ENCODE results near the gene ABCC10.

The ABCC10 gene

GRCh38 chr6:43468748-43469681 is 41.7 kb downstream of the ABCC10 start:
- DNase-seq (ENCODE audit: low spot score), result no peak
- FAIRE-seq, result no peak

- DNase-seq (ENCODE audit: low spot score) (no peak), FAIRE-seq (no peak)
Measured at GRCh38 chr6:43469947-43470346, 42.6 kb downstream of the ABCC10 start.

- no peak for FAIRE-seq
Measured at GRCh38 chr6:43471399-43471798, 44.1 kb downstream of the ABCC10 start.

DNA sequence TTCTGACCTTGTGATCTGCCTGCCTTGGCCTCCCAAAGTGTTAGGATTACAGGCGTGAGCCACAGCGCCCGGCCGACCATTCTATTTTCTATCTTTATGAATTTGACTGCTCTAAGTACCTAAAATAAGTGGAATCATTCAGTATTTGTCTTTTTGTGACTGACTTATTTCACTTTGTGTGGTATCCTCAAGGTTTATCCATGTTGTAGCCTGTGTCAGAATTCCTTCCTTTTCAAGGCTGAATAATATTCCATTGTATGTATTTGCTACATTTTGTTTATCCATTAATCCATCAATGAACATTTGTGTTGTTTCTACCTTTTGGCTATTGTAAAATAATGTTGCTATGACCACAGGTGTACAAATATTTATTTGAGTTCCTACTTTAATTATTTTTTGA is 45.2 kb downstream of the ABCC10 start:
- FAIRE-seq, result no peak
- no peak for DNase-seq (ENCODE audit: low spot score)

More at GRCh38 chr6:43471399-43471798, 44.1 kb downstream of the ABCC10 start:
- no peak for DNase-seq (ENCODE audit: low spot score)

DNA sequence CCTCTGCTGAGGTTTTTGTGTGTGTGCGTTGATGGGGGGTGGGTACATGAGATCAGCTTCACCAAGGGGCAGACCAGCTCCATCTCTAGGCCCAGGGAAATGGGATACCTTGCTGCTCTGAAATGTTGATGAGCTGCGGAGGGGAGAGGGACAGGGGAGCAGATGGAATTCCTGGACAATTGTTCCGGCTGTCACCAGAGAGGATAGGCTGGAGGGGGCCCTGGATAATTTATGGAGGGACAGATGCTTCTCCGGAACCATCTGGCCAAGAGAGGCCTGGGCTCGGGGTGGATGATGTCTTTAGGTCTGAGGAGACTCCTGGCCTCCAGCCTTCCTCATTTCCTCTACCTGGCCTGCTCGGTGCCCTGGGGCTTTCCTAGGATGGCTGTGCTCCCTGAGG is 48.2 kb downstream of the ABCC10 start:
- no peak for DNase-seq (ENCODE audit: low spot score)

GRCh38 chr6:43476746-43477145 is 49.4 kb downstream of the ABCC10 start:
- no peak for DNase-seq (ENCODE audit: low spot score)

More for the DNA sequence above, 48.2 kb downstream of the ABCC10 start:
- FAIRE-seq, result no peak

GRCh38 chr6:43477235-43478007 is 50.1 kb downstream of the ABCC10 start, which contains the start of gene TJAP1:
TJAP1 (plus strand) TSS chr6:43477570; CDS start chr6:43499002, 21,432 bp downstream.
- no peak for FAIRE-seq
- DNase-seq (ENCODE audit: low spot score), result peak; percentile 38

More at GRCh38 chr6:43476746-43477145, 49.4 kb downstream of the ABCC10 start:
- no peak for FAIRE-seq

DNA sequence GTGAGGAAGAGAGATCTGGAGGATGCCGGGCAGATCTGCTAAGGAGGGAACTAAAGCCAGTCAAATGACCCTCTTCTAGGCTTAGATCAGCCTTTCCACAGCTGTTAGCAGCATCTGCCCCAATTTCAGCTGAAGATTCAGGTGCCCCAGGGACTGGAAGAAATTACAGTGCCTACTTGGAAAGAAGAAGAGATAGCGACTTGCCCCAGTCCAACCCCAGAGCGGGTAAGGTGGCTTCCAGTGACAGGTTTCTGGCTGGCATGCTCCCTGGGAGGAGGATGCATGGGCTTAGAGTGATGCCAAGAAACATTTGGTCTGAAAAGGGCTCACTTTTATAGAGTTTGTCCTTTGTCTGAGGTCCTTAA is 50.6 kb downstream of the ABCC10 start:
- DNase-seq (ENCODE audit: low spot score), result no peak

GRCh38 chr6:43481075-43481474 is 53.7 kb downstream of the ABCC10 start:
- DNase-seq (ENCODE audit: low spot score) (no peak), FAIRE-seq (no peak)

More for the DNA sequence above, 50.6 kb downstream of the ABCC10 start:
- no peak for FAIRE-seq

DNA sequence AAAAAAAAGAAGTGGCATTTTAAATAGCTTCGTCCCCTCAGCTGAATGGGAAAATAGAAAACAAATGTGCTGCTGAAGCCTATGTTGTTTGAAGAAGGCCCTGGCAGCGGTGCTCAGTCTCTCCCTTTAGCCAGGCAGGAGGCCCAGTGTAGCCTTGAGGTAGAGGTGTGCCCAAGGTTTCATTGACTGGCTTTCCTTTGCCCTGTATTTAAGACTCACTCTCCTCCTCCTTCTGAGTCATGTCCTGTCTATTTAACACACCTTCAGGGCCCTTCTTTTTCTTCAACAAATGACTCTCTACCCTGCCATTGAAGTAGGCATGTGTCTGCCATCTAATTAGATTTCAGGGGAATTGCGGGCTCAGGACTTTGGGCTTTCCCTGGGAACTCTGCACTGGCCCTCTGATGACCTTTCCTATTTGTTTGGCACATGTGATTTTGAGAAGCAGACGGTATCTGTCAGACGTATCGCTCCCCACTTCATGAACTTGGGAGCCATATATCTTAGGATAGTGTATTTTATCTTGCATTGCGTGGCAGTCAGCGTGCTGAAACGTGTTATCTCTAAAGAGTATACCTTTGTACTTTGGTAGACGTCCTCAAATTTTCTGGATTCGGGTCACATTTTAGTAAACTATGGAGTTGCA is 54.4 kb downstream of the ABCC10 start:
- DNase-seq (ENCODE audit: low spot score), result no peak
- FAIRE-seq, result no peak

DNA sequence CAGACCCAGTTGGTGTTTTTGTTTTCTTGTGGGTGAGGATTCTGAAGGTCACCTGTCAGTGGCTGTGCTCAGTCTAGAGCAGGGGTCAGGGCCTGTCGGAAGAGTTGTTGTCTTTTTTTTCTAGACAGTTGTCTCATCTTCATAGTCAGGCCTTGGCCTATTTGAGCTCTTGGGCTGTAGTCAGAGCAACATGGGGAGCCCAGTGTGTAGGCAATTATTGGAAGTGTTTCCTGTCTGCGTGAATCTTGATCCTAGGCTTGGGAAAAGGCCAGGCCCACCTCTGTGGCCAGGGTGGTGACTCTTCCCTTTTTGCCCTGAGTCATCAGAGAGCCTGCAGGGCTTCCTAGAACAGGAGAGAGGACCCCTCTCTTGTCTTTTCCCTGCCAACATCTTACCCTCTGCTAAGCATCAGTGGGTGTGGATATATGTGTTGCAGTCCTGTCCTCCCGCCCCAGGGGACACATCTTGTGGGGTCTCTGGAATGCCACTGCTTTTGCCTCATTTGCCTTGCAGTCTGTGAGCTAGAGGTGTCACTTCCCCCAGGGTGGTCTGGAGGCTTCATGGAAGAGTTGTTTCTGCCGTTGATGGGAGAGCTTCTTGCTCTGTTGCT is 61.4 kb downstream of the ABCC10 start:
- FAIRE-seq (no peak), DNase-seq (ENCODE audit: low spot score) (no peak)

GRCh38 chr6:43489277-43490072 is 62.1 kb downstream of the ABCC10 start:
- FAIRE-seq (no peak), DNase-seq (ENCODE audit: low spot score) (no peak)

- DNase-seq (ENCODE audit: low spot score), result no peak
- no peak for FAIRE-seq
Measured at GRCh38 chr6:43490523-43490939, 63.2 kb downstream of the ABCC10 start.

DNA sequence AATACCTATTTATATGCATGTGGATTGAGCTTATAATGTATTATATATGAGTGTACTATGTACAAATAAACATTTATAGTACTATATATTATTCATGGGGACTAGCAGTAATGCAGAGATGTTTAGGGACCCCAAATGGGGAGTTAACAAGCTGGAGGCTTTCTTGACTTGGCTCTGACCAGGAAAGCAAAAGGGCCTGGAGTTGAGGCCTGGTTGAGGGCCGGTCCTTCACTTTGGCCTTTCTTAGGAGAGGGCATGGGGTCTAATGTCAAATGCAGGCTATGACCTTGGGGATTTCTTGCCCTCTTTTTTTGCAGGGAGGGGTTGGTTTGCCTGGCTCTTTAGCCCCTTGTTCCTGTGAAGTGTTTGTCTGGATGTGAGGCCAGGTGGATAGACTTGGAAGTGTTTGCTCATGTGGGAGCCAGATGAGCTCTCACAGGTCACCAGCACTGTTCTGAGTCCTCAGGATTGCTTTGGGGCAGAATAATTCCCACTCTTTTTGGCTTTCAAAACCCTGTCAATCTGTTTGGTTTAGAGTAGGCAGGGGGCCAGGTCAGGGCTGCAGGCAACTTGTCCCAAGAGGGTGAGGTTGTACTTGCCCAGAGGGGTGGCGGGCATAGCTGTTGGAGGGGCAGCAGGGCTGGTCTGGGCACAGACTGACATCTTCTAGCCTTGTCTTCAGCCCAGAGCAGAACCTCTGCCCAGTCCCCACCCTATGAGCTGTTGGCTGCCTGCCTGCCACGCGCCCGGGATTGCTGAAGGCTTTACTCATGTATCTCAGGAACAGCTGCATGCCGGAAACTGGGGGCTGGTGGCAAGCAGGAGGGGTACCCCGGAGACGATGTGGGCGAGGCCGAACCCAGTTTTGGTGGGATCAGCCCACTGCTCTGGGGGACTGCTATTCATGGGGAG is 64.7 kb downstream of the ABCC10 start:
- FAIRE-seq (no peak), DNase-seq (ENCODE audit: low spot score) (no peak)

DNA sequence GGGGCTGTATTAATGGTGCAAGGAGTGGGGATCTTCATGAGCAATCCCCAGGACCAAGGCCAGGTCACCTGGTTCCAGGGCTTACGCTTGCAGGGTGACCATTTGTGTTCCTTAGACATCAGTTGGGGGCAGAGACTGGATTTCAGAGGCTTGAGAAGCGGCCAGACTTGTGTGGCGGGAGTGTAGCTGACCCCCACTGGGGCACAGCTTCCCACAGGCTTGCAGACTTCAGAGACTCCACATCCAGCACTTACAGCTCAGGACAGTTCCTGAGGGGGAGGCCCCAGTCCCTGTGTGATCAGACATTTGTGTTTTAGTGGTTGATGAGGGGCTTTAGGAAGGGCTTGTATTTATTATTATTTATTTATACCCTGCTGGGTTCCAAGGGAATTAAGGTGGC is 65.3 kb downstream of the ABCC10 start:
- DNase-seq (ENCODE audit: low spot score), result no peak
- FAIRE-seq, result no peak

GRCh38 chr6:43493230-43493629 is 65.9 kb downstream of the ABCC10 start:
- FAIRE-seq (no peak), DNase-seq (ENCODE audit: low spot score) (no peak)

DNA sequence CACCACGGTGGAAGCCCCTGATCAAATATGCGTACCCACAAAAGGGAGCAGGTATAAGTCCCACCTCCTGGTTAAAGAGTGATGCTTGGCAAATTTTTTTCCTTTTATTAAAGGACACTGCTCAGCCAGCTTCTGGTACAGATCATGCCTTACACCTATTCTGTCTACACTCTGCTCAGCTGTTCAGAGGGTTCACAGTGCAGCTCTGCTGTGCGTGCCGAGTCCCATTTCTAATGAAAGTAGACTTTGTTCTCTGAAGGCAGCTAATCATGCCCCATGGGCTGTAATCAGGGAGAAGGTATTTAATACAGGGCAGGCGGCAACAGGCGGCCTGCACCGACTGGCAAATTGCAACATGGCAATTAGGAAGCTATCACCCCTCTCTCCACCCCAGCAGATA is 66.5 kb downstream of the ABCC10 start:
- DNase-seq (ENCODE audit: low spot score) (no peak), FAIRE-seq (no peak)

DNA sequence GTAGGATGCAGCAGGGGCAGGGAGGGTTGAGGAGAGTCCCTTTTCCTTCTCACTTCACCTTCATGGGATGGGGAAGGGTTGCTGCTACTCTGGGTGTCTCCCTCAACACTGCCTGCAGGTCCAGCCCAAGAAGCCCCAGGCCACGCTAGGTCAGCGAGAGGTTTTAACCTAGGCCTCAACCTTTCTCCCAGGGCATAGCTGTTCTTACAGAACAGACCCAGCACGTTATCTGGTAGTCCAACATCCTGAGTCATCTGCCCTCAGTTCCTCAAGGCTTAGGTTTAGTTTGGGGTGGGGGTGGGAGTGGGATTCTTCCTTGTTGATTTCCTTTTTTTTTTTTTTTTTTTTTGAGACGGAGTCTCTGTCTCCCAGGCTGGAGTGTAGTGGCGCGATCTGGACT is 67.0 kb downstream of the ABCC10 start:
- no peak for DNase-seq (ENCODE audit: low spot score)

DNA sequence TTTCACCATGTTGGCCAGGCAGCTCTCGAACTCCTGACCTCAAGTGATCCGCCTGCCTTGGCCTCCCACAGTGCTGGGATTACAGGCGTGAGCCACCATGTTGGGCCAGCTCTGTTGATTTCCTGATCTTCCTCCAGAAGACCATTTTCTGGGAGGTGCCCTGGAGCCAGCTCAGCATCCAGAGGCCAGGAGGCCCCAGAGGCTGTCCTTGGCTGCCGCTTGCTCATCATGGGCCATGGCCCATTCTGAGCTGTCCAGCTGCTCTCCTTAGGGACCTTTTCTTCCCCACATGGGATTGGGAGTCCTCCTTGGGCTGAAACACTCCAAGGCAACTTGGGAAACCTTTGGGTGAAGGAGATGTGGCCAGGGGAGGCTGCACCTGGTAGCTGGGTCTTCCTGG is 67.4 kb downstream of the ABCC10 start:
- FAIRE-seq (no peak), DNase-seq (ENCODE audit: low spot score) (no peak)

More for the DNA sequence above, 67.0 kb downstream of the ABCC10 start:
- no peak for FAIRE-seq

Measured in RCC 7860 (cell line).